Esophagus squamous epithelium (tissue), 5 donors: ENCODE results near the gene DBR1. TPM values are rescaled to one million over a fixed set of nuclear protein-coding genes. Genes with fewer than 3 reads are reported as not detected.
A peak's percentile ranks its signal among the peaks of the same experiment; 100 is the strongest.

Experiments used
- DNase-seq: peaks from one replicate; lab custom pipeline; 2025; lab: John Stamatoyannopoulos, UW
- H3K27ac ChIP-seq, 4 donors: fragments of 200-600 bp; sonication (generic); one replicate each; pipeline ENCODE4 v1.5.1; 2016 to 2019; ENCODE audit warnings: mild to moderate bottlenecking in 1 of 4
- H3K27me3 ChIP-seq, 4 donors: fragments of 200-600 bp; sonication (generic); 1 replicate in 3 of 4; 2 replicates in 1 of 4; pipeline versions ENCODE4 v1.5.1 to v1.6.0; 2017 to 2021; ENCODE audit warnings: antibody characterized with exemption in 1 of 4
- H3K36me3 ChIP-seq, 3 donors: fragments of 200-600 bp; sonication (generic); one replicate each; pipeline ENCODE4 v1.5.1; 2016 to 2019
- H3K4me1 ChIP-seq, 3 donors: fragments of 200-600 bp; sonication (generic); one replicate each; pipeline ENCODE4 v1.5.1; 2017 to 2019
- H3K4me3 ChIP-seq, 4 donors: fragments of 200-600 bp; sonication (generic); 1 replicate in 3 of 4; 2 replicates in 1 of 4; pipeline ENCODE4 v1.5.1; 2016 to 2019; ENCODE audit warnings: mild to moderate bottlenecking in 2 of 4, moderate library complexity in 1 of 4
- H3K9me3 ChIP-seq, 3 donors: fragments of 200-600 bp; sonication (generic); one replicate each; pipeline ENCODE4 v1.5.1; 2016 to 2019
- CTCF ChIP-seq, 6 experiments: fragments of 450-650 bp in 4 of 6; fragments of 200-600 bp in 2 of 6; sonication (generic) in 2 of 6; IDR thresholded peaks; one replicate each; pipeline ENCODE4 v1.5.1; 2016 to 2019; ENCODE audit warnings: antibody characterized with exemption in 6 of 6, mild to moderate bottlenecking in 4 of 6, moderate library complexity in 4 of 6
- POLR2A ChIP-seq, 4 donors: fragments of 450-650 bp; IDR thresholded peaks; one replicate each; pipeline ENCODE4 v1.6.1; 2017; ENCODE audit warnings: antibody characterized with exemption in 4 of 4, mild to moderate bottlenecking in 4 of 4, moderate library complexity in 3 of 4
- WGBS, 2 donors: methylation state at CpG; one replicate each; pipeline ENCODE4 v1.1.5; 2018; 5-methylcytosine and 5-hydroxymethylcytosine counted together
- intact Hi-C: fragments of 100-400 bp; cut with DNase I; formaldehyde crosslinking; loops from one replicate; pipeline ENCODE4 v1.15.0; 2022
- total RNA-seq, 4 donors: library from RNA; depleted of rRNA; stranded (reverse); fragments of >200 nt; gene quantifications; one replicate each; pipeline ENCODE4 v1.1.0, GENCODE V29; 2016
- donor health status: DM: yes; HTN: yes; CAD: no.

DBR1 gene
- total RNA-seq, 4 donors from 2014 or later: 8.1 to 15.3 (median 11.0) TPM

DNA sequence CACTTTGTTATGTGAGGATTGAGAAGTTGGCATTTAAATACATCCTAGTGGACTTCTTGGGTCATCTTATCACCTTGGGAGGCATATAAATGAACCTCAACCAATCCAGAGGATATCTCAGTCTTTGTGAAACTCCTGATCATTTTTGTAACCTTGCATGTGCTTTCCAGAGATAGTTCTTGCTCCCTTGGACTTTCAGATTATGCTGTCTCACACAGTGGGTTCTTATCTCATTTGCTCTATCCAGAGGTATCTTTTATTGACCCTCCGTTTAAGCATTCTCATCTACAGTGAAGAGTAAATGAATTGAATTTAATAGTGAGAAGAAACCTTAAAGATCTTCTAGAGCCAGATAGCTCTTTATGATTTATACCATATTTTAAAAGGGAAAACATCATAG, 22.8 kb upstream of the DBR1 start:
- Histone ChIP-seq H3K4me1 (peaks cover 0 to 3% (median 2%) of the 10 kb centered on the region in 3 donors), H3K27me3 (no peaks in the 10 kb centered on the region), H3K4me3 (no peak overlapping the region), H3K9me3 (no peaks in the 10 kb centered on the region), H3K36me3 (peaks cover 0 to 15% (median 0%) of the 10 kb centered on the region in 3 donors), H3K27ac (no peak overlapping the region)
- 96 to 100% methylated on average over 1 of the region's 1 CpG for WGBS, 2 donors
- no peak for TF ChIP-seq CTCF (IDR thresholded peaks at IDR 0.05)
- no peak for TF ChIP-seq POLR2A (IDR thresholded peaks at IDR 0.05)
- intact Hi-C loops: no loop called here
- DNase-seq: no peak

DNA sequence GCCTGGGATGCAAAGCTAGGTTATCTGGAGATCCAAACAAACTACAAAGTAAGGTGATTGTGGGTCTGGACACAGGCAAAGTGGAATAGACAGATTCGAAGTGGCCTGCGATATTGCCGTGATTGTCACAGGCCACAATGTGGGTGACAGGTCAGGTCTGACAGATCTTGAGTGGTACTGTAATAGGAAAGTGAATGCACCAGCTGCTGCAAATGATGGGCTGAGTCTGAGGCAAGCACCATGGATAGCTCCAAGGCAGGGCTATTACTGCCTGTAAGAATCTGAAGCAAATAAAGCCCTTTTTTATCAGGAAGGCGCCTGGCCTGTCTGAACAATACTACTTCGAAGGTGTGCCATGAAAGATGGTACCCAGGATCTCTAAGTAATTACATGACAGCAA, 22.3 kb upstream of the DBR1 start:
- H3K4me1 ChIP-seq: peaks cover 0 to 3% (median 2%) of the 10 kb centered on the region in 3 donors
- TF ChIP-seq CTCF (IDR thresholded peaks at IDR 0.05): no peak
- no peak for TF ChIP-seq POLR2A (IDR thresholded peaks at IDR 0.05)
- no peak for DNase-seq
- 73 to 80% methylated on average over 5 of the region's 5 CpGs for WGBS, 2 donors
- no peaks in the 10 kb centered on the region for H3K27me3 ChIP-seq
- intact Hi-C loops: no loop called here
- peaks cover 0 to 19% (median 0%) of the 10 kb centered on the region in 3 donors for H3K36me3 ChIP-seq
- no peak overlapping the region for H3K27ac ChIP-seq
- H3K9me3 ChIP-seq: no peaks in the 10 kb centered on the region
- no peak overlapping the region for H3K4me3 ChIP-seq

DNA sequence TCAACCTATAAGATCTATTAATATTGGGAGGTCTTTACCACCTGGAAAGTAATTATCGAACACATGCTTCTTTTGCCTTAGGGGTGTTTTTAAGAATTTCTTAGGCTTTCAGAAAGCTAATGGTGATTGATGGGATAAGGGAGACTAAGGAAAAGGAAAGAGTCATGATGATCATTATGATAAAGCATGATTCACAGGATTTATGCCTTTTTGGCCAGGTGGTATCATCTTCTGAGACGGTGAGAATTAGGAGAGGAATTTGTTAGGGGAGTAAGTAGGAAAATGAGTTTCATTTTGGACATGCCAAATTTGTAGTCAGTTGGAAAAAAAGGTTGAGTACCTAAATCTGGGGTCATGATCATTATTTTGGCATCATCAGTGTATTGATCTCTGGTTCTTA, 21.3 kb upstream of the DBR1 start:
- 51 to 77% methylated on average over 2 of the region's 2 CpGs for WGBS, 2 donors

DNA sequence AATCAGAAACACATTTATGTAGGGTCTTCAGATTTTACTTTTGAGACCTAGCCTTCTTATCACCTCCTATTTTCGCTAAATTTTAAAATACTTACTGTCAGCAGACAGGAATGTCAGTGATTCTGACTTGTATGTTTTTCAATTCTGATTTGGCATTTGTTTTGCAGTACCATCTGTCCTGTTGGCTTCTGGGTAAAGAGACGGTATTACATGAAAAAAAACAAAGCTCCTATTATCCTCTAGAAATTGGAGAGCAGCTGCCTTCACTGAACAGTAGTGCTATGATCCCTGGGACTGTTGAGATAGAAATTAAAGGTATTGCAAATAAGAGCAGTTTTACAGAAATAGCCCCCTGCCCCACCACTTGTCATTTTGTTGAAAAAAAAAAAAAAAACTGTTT, 20.8 kb upstream of the DBR1 start:
- H3K4me3 ChIP-seq: no peak overlapping the region
- H3K27ac ChIP-seq: no peak overlapping the region
- H3K9me3 ChIP-seq: no peaks in the 10 kb centered on the region
- intact Hi-C loops: no loop called here
- peaks cover 0 to 15% (median 2%) of the 10 kb centered on the region in 3 donors for H3K4me1 ChIP-seq
- TF ChIP-seq CTCF (IDR thresholded peaks at IDR 0.05) (no peak), POLR2A (IDR thresholded peaks at IDR 0.05) (no peak)
- no peak for DNase-seq
- peaks cover 0 to 19% (median 0%) of the 10 kb centered on the region in 3 donors for H3K36me3 ChIP-seq
- H3K27me3 ChIP-seq: no peaks in the 10 kb centered on the region
- WGBS, 2 donors: 62 to 80% methylated on average over 2 of the region's 2 CpGs

More for the DNA sequence above, 21.3 kb upstream of the DBR1 start:
- Histone ChIP-seq H3K4me1 (peaks cover 0 to 9% (median 2%) of the 10 kb centered on the region in 3 donors), H3K36me3 (peaks cover 0 to 19% (median 0%) of the 10 kb centered on the region in 3 donors), H3K4me3 (no peak overlapping the region), H3K9me3 (no peaks in the 10 kb centered on the region), H3K27ac (no peak overlapping the region), H3K27me3 (no peaks in the 10 kb centered on the region)
- DNase-seq: no peak
- intact Hi-C loops: no loop called here
- TF ChIP-seq POLR2A (IDR thresholded peaks at IDR 0.05) (no peak), CTCF (IDR thresholded peaks at IDR 0.05) (no peak)

GRCh38 chr3:138188013-138188730, 13.5 kb upstream of the DBR1 start:
- Histone ChIP-seq H3K4me1 (peaks cover 0 to 44% (median 14%) of the 10 kb centered on the region in 3 donors), H3K27me3 (peaks cover 0 to 8% (median 0%) of the 10 kb centered on the region in 4 donors), H3K9me3 (no peaks in the 10 kb centered on the region), H3K27ac (peak overlapping the region; percentile 93 to 99 (median 98)), H3K4me3 (peak overlapping the region; percentile 81 to 98 (median 94)), H3K36me3 (peaks cover 0 to 10% (median 0%) of the 10 kb centered on the region in 3 donors)
- 4 to 6% methylated on average over 8 to 12 of the region's 17 CpGs for WGBS, 2 donors
- no peak for DNase-seq
- intact Hi-C loops: no loop called here
- TF ChIP-seq CTCF (IDR thresholded peaks at IDR 0.05) (no peak), POLR2A (IDR thresholded peaks at IDR 0.05) (peak in 1 of 4 donors; percentile 34)
